Measurements from ENCODE around the gene CORIN.
A peak's percentile ranks its signal among the peaks of the same experiment; 100 is the strongest.

DNA sequence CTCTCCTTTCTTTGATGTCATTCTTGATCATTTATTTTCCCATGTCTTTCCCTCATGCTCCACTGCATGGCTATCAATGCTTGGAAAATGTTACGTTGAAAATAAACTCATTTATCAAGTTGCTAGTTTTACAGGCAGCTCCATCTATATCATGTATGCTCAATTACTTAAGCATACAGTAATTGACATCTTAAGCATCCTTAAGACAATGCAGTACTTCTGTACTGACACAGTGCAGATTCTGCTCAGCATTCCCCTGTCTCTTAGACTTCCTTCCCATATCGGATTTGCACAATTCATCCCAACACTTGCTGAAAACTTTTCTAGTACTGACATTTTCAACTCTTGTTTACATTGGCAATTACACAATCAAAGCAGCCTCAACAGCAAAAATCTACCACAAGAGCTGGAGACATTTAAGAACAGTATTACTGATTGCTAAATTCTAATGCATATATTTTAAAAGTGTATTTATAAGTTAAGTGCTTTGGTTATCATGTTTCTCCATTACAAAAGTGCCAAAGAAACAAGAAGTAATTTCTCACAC lies 187.2 kb downstream of the CORIN start:
- no peak for TF ChIP-seq THRA (CRISPR knock-in tag; IDR thresholded peaks at IDR 0.05; ENCODE audit: borderline replicate concordance)
- no peak for TF ChIP-seq ELF1 (CRISPR knock-in tag; IDR thresholded peaks at IDR 0.05)
- TF ChIP-seq, protein P1, sequence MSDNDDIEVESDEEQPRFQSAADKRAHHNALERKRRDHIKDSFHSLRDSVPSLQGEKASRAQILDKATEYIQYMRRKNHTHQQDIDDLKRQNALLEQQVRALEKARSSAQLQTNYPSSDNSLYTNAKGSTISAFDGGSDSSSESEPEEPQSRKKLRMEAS (IDR thresholded peaks at IDR 0.05), result no peak
- TF ChIP-seq, protein P2, sequence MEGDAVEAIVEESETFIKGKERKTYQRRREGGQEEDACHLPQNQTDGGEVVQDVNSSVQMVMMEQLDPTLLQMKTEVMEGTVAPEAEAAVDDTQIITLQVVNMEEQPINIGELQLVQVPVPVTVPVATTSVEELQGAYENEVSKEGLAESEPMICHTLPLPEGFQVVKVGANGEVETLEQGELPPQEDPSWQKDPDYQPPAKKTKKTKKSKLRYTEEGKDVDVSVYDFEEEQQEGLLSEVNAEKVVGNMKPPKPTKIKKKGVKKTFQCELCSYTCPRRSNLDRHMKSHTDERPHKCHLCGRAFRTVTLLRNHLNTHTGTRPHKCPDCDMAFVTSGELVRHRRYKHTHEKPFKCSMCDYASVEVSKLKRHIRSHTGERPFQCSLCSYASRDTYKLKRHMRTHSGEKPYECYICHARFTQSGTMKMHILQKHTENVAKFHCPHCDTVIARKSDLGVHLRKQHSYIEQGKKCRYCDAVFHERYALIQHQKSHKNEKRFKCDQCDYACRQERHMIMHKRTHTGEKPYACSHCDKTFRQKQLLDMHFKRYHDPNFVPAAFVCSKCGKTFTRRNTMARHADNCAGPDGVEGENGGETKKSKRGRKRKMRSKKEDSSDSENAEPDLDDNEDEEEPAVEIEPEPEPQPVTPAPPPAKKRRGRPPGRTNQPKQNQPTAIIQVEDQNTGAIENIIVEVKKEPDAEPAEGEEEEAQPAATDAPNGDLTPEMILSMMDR (CRISPR knock-in tag; IDR thresholded peaks at IDR 0.05), result no peak
- peak; percentile 45; the same call in 1 of the 2 replicates for TF ChIP-seq CEBPB (IDR thresholded peaks at IDR 0.05; ENCODE audit: borderline replicate concordance, low read depth, low read length)
- TF ChIP-seq NFE2L1 (CRISPR knock-in tag; IDR thresholded peaks at IDR 0.05; ENCODE audit: borderline replicate concordance), result no peak
- no peak for TF ChIP-seq HOXA3 (CRISPR knock-in tag; IDR thresholded peaks at IDR 0.05)

All from HepG2 (cell line).